SK-N-SH (cell line): ENCODE measurements around the gene KCNK6.

Experiments
- FOXJ3 ChIP-seq: sonication (generic); formaldehyde crosslinking; IDR thresholded peaks from 2 replicates; pipeline ENCODE4 v1.5.1; 2020; ENCODE audit warnings: mild to moderate bottlenecking, missing genetic modification reagents
- POLR2AphosphoS5 ChIP-seq: IDR thresholded peaks from 2 replicates; pipeline ENCODE4 v1.6.1; 2012; ENCODE audit warnings: low read depth, low read length
- TAF1 ChIP-seq: IDR thresholded peaks from 2 replicates; pipeline ENCODE4 v1.6.1; 2012; ENCODE audit warnings: low read depth, mild to moderate bottlenecking, low read length, moderate library complexity, borderline replicate concordance
- TF ChIP-seq, protein P1 (sequence below): fragments of 200-600 bp; sonication (generic); IDR thresholded peaks from 2 replicates; pipeline ENCODE4 v1.6.1; 2017; ENCODE audit warnings: antibody characterized with exemption, mild to moderate bottlenecking, moderate library complexity
- TF ChIP-seq, protein P2 (sequence below): fragments of 150-350 bp; IDR thresholded peaks from 2 replicates; pipeline ENCODE4 v1.6.1; 2017; ENCODE audit warnings: antibody characterized with exemption, low read length, low read depth, borderline replicate concordance

DNA sequence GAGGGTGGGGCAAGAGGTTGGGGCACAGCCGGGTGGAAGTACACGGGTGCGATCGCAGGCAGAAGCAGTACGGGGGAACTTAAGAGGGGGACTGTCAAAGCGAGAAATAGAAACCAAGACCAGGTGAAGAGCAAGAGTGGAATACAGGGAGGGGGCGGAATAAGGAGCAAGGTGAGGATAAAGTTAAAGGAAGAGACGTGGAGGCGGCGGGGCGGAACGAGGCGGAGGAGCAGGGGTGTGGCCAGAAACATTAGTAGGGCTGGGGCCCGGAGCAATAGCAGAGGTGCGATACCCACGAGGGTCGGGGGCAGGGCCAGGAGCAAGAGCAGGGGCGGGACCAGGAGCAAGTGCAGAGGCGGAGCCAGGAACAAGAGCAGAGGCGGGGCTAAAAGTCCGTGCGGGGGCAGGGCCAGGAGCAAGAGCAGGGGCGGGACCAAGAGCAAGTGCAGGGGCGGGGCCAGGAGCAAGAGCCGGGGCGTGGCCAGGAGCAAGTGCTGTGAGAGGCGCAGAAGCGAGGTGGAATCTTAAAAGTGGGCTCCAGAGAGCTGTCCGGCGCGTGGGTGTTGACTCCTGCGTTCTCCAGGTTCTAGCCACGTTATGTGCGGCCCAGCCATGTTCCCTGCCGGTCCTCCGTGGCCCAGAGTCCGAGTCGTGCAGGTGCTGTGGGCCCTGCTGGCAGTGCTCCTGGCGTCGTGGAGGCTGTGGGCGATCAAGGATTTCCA lies 17.2 kb downstream of the KCNK6 start:
- TF ChIP-seq, protein P1, sequence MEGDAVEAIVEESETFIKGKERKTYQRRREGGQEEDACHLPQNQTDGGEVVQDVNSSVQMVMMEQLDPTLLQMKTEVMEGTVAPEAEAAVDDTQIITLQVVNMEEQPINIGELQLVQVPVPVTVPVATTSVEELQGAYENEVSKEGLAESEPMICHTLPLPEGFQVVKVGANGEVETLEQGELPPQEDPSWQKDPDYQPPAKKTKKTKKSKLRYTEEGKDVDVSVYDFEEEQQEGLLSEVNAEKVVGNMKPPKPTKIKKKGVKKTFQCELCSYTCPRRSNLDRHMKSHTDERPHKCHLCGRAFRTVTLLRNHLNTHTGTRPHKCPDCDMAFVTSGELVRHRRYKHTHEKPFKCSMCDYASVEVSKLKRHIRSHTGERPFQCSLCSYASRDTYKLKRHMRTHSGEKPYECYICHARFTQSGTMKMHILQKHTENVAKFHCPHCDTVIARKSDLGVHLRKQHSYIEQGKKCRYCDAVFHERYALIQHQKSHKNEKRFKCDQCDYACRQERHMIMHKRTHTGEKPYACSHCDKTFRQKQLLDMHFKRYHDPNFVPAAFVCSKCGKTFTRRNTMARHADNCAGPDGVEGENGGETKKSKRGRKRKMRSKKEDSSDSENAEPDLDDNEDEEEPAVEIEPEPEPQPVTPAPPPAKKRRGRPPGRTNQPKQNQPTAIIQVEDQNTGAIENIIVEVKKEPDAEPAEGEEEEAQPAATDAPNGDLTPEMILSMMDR = no peak
- TF ChIP-seq POLR2AphosphoS5 = no peak
- TF ChIP-seq TAF1 = no peak
- no peak for TF ChIP-seq FOXJ3 (CRISPR knock-in tag)
- TF ChIP-seq, protein P2, sequence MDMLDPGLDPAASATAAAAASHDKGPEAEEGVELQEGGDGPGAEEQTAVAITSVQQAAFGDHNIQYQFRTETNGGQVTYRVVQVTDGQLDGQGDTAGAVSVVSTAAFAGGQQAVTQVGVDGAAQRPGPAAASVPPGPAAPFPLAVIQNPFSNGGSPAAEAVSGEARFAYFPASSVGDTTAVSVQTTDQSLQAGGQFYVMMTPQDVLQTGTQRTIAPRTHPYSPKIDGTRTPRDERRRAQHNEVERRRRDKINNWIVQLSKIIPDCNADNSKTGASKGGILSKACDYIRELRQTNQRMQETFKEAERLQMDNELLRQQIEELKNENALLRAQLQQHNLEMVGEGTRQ = no peak
